Rectal smooth muscle tissue (tissue), 1 donor: ENCODE measurements around the gene PRDX5.
"Not testable (repeated sequence)": the region's sequence is repeated elsewhere in the genome, so short reads cannot be mapped to it uniquely, and the experiment has no call there.

Source experiments
- H3K27ac ChIP-seq: one replicate; pipeline ENCODE4 v1.7.0; 2013; ENCODE audit warnings: low read depth, low read length, inconsistent platforms
- H3K27me3 ChIP-seq: one replicate; pipeline ENCODE4 v1.7.0; 2013; ENCODE audit warnings: low read length; ENCODE audit not compliant: control insufficient read depth, insufficient read depth
- H3K36me3 ChIP-seq: one replicate; pipeline ENCODE4 v1.7.0; 2013; ENCODE audit warnings: low read length; ENCODE audit not compliant: control insufficient read depth, insufficient read depth
- H3K4me1 ChIP-seq: one replicate; pipeline ENCODE4 v1.7.0; 2013; ENCODE audit warnings: low read length; ENCODE audit not compliant: control insufficient read depth, insufficient read depth
- H3K4me3 ChIP-seq: one replicate; pipeline ENCODE4 v1.7.0; 2013; ENCODE audit warnings: low read length
- H3K9ac ChIP-seq: one replicate; pipeline ENCODE4 v1.7.0; 2013; ENCODE audit warnings: low read length

PRDX5 gene

GRCh38 chr11:64305075-64305690 is 12.7 kb upstream of the PRDX5 start, which contains the start of gene ESRRA:
TSS of gene ESRRA (plus strand) at chr11:64305524. CDS start at chr11:64307180, 1,656 bp downstream.
- peak within 1 kb of the TSS; percentile 85 for H3K9ac ChIP-seq
- peak within 1 kb of the TSS; percentile 86 for H3K4me3 ChIP-seq
- H3K4me1 ChIP-seq: peaks cover 8% of the 10 kb centered on the region
- H3K36me3 ChIP-seq: no peaks in the 10 kb centered on the region
- H3K27ac ChIP-seq: peak within 1 kb of the TSS; percentile 99
- peaks cover 10% of the 10 kb centered on the region for H3K27me3 ChIP-seq

- peak overlapping the region; percentile 85 for H3K9ac ChIP-seq
- H3K36me3 ChIP-seq: no peaks in the 10 kb centered on the region
- peak overlapping the region; percentile 79 for H3K27ac ChIP-seq
- peak overlapping the region; percentile 86 for H3K4me3 ChIP-seq
- peaks cover 2% of the 10 kb centered on the region for H3K27me3 ChIP-seq
- peaks cover 6% of the 10 kb centered on the region for H3K4me1 ChIP-seq
These were observed 12.0 kb upstream of the PRDX5 start for GRCh38 chr11:64305691-64306562.

- H3K27ac ChIP-seq: peak overlapping the region; percentile 79
- peak overlapping the region; percentile 19 for H3K9ac ChIP-seq
- peak overlapping the region; percentile 86 for H3K4me3 ChIP-seq
- H3K27me3 ChIP-seq: peaks cover 2% of the 10 kb centered on the region
- no peaks in the 10 kb centered on the region for H3K36me3 ChIP-seq
- peaks cover 6% of the 10 kb centered on the region for H3K4me1 ChIP-seq
These were observed 11.4 kb upstream of the PRDX5 start for GRCh38 chr11:64306563-64306875.

- H3K36me3 ChIP-seq: no peaks in the 10 kb centered on the region
- H3K27ac ChIP-seq: no peak overlapping the region
- H3K4me1 ChIP-seq: peaks cover 6% of the 10 kb centered on the region
- no peaks in the 10 kb centered on the region for H3K27me3 ChIP-seq
- H3K4me3 ChIP-seq: peak overlapping the region; percentile 86
- H3K9ac ChIP-seq: no peak overlapping the region
These were observed 10.9 kb upstream of the PRDX5 start for GRCh38 chr11:64306876-64307622.

GRCh38 chr11:64307795-64308194 is 10.1 kb upstream of the PRDX5 start:
- not testable (repeated sequence) for H3K4me3 ChIP-seq, H3K27me3 ChIP-seq, H3K36me3 ChIP-seq, H3K4me1 ChIP-seq, H3K27ac ChIP-seq, H3K9ac ChIP-seq

- H3K4me1 ChIP-seq: no peaks in the 10 kb centered on the region
- no peak overlapping the region for H3K4me3 ChIP-seq
- peaks cover 7% of the 10 kb centered on the region for H3K36me3 ChIP-seq
- H3K27ac ChIP-seq: no peak overlapping the region
- H3K9ac ChIP-seq: no peak overlapping the region
- H3K27me3 ChIP-seq: no peaks in the 10 kb centered on the region
These were observed 5.0 kb upstream of the PRDX5 start for GRCh38 chr11:64312947-64313346.

GRCh38 chr11:64313491-64314145 is 4.3 kb upstream of the PRDX5 start:
- H3K27ac ChIP-seq: no peak overlapping the region
- no peaks in the 10 kb centered on the region for H3K4me1 ChIP-seq
- no peak overlapping the region for H3K4me3 ChIP-seq
- no peak overlapping the region for H3K9ac ChIP-seq
- no peaks in the 10 kb centered on the region for H3K27me3 ChIP-seq
- H3K36me3 ChIP-seq: peaks cover 7% of the 10 kb centered on the region

- Histone ChIP-seq H3K27ac (no peak overlapping the region), H3K9ac (no peak overlapping the region)
These were observed 3.6 kb upstream of the PRDX5 start for GRCh38 chr11:64314146-64314804.

GRCh38 chr11:64314805-64315561 is 2.9 kb upstream of the PRDX5 start:
- H3K27ac ChIP-seq: no peak overlapping the region
- no peak overlapping the region for H3K9ac ChIP-seq
- H3K4me3 ChIP-seq: no peak overlapping the region
- H3K36me3 ChIP-seq: peaks cover 7% of the 10 kb centered on the region
- peaks cover 4% of the 10 kb centered on the region for H3K4me1 ChIP-seq
- H3K27me3 ChIP-seq: no peaks in the 10 kb centered on the region

More at GRCh38 chr11:64314146-64314804, 3.6 kb upstream of the PRDX5 start:
- peaks cover 7% of the 10 kb centered on the region for H3K36me3 ChIP-seq
- H3K4me1 ChIP-seq: peaks cover 4% of the 10 kb centered on the region
- no peaks in the 10 kb centered on the region for H3K27me3 ChIP-seq
- H3K4me3 ChIP-seq: no peak overlapping the region

- not testable (repeated sequence) for H3K9ac ChIP-seq, H3K27me3 ChIP-seq, H3K4me3 ChIP-seq, H3K27ac ChIP-seq, H3K4me1 ChIP-seq, H3K36me3 ChIP-seq
These were observed 2.0 kb upstream of the PRDX5 start for GRCh38 chr11:64315667-64316526.
